HUES48 (cell line): ENCODE results near the gene DCXR.

Experiments
- H3K27ac ChIP-seq: one replicate; pipeline ENCODE4 v1.7.0; 2013; ENCODE audit warnings: low read depth, low read length, inconsistent platforms
- H3K27me3 ChIP-seq: 2 replicates; pipeline ENCODE4 v1.6.1; 2013; ENCODE audit warnings: mild to moderate bottlenecking, low read length; ENCODE audit not compliant: control insufficient read depth, insufficient read depth
- H3K36me3 ChIP-seq: 2 replicates; pipeline ENCODE4 v1.6.1; 2013; ENCODE audit warnings: low read length; ENCODE audit not compliant: control insufficient read depth, insufficient read depth
- H3K4me1 ChIP-seq: 2 replicates; pipeline ENCODE4 v1.6.1; 2013; ENCODE audit warnings: mild to moderate bottlenecking, low read length; ENCODE audit not compliant: control insufficient read depth, insufficient read depth
- H3K4me3 ChIP-seq: 2 replicates; pipeline ENCODE4 v1.5.1; 2013; ENCODE audit warnings: mild to moderate bottlenecking, low read depth, low read length
- H3K9ac ChIP-seq: 2 replicates; pipeline ENCODE4 v1.6.1; 2013; ENCODE audit warnings: mild to moderate bottlenecking, low read depth, low read length, moderate library complexity
- H3K9me3 ChIP-seq: 2 replicates; pipeline ENCODE4 v1.6.1; 2013; ENCODE audit warnings: low read length; ENCODE audit not compliant: control insufficient read depth, insufficient read depth

Gene DCXR

DNA sequence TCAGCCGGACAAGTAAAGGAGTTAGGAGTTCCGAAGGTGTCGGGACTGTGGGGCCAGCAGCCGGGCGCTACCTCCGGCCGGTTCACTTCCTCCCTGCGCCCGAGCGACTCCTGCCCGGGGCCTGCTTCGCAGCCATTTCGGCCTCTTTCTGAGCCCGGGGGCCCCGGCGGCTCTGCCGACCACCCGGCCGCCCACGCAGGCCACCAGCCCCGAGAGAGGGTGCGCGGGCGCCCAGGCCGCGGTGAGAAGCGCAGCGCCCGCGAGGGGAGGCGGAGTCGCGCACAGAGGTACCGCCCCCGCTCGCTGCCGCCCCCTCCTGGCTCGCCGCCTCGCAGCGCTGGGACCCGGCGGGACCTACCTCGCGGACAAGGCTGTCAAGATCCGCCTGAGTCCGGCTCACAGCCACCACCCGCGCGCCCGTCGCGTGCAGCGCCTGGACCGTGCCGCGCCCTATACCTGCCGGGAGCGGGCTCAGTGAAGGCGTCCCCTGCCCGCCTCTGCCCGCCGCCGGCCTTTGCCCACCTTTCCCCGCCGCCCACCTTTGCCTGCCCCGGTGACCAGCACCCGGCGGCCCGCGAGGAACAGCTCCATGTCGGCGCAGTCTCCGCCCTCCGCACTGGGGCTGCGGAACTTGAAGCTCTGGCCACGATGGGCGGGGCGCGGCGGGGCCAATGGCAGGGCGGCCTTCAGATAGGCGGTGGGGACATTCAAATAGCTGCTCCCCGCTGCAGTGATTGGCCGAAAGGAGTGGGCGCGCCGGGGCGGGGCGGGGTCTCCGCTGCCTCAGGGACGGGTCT lies at the start of gene DCXR:
Gene DCXR, minus strand, starts transcription at position 606 of the 797 bp plus-strand sequence. Its CDS starts 15 bp downstream, at position 591.
- Histone ChIP-seq H3K9me3 (no peaks in the 10 kb centered on the region), H3K27me3 (no peaks in the 10 kb centered on the region), H3K9ac (peak within 1 kb of the TSS; percentile 61; the same call in 1 of the 2 replicates), H3K36me3 (peaks cover 9% of the 10 kb centered on the region), H3K4me1 (peaks cover 18% of the 10 kb centered on the region; the same call in 1 of the 2 replicates), H3K27ac (peak within 1 kb of the TSS; percentile 86), H3K4me3 (peak within 1 kb of the TSS; percentile 68)

DNA sequence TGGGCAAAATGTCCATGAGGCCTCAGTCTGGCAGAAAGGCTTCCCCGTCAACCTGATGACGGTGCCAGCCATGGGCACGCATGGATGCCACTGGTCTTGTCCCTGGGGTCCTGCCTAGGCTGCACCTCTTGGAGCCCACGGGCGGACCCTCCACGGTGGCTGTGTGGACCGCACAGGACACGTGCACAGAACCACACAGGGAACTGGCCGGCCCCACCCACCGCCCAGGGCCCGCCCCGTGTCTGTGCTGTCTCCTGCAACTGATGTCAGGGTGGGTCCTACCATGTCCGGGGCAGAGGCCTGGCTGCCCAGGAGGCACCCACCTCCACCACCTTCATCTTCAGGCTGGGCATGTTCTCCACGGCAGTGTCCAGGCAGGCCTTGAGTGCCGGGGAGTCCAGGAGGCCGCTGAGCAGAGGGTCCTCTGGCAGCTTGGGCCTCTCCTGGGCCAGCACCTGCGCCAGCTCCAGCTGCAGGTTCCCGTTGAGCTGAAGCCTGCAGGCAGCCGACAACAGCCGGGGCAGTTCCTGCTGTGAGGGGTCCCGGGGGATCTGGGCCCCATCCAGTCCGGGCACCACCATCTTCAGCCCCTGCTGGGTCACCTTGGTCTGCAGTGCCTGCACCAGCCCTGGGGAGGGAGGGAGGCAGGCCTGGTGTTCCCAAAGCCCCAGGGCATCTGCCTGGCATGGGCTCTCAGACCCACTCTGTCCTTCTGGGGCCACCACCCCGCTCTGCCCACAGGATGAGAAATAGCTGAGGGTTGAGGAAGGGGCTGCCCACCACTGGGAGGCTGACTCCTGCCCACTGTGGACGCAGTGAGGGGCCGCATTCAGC lies 48.7 kb upstream of the DCXR start:
- Histone ChIP-seq H3K27ac (no peak overlapping the region), H3K9me3 (no peaks in the 10 kb centered on the region), H3K4me1 (no peaks in the 10 kb centered on the region), H3K4me3 (no peak overlapping the region), H3K27me3 (no peaks in the 10 kb centered on the region), H3K9ac (no peak overlapping the region), H3K36me3 (peaks cover 99% of the 10 kb centered on the region)

DNA sequence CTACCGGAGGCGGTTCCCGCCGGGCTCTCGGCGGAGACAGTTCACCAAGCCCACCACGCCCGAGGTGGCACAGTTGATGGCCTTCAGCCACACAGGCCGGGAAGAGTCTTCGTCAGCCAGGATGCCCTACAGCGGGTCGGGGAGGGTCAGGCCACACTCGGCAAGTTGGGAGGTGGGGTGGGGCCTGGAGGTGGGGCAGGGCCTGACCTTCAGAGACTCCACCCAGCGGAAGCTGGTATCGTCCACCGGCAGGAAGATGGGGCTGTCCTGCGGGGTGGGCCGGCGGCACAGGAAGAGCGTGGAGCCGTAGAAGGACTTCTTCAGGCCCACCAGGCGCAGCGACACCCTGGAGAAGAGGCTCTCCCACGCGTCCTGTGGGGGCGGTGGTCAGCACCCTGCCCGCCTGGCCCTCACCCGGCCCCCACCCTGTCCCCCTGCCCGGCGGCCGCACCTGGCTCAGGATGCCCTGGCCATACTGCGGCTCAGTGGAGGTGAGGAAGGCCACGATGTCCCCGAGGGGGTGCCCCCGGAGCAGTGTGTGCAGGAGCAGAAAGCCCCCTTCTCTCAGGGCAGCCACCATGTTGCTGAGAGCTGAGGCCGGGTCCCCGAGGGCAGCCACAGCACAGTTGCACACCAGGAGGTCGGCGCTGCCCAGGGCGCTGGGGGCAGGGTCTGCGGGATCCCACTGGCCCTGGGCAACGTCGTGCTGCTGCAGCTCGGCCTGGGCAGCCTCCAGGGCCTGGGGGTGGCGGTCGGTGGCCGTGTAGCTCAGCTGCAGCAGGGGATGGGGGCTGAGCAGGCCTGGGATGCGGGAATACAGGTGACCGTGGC lies 47.7 kb upstream of the DCXR start:
- H3K36me3 ChIP-seq = peaks cover 99% of the 10 kb centered on the region
- no peaks in the 10 kb centered on the region for H3K9me3 ChIP-seq
- no peak overlapping the region for H3K27ac ChIP-seq
- H3K4me3 ChIP-seq = no peak overlapping the region
- no peak overlapping the region for H3K9ac ChIP-seq
- H3K4me1 ChIP-seq = no peaks in the 10 kb centered on the region
- H3K27me3 ChIP-seq = no peaks in the 10 kb centered on the region

DNA sequence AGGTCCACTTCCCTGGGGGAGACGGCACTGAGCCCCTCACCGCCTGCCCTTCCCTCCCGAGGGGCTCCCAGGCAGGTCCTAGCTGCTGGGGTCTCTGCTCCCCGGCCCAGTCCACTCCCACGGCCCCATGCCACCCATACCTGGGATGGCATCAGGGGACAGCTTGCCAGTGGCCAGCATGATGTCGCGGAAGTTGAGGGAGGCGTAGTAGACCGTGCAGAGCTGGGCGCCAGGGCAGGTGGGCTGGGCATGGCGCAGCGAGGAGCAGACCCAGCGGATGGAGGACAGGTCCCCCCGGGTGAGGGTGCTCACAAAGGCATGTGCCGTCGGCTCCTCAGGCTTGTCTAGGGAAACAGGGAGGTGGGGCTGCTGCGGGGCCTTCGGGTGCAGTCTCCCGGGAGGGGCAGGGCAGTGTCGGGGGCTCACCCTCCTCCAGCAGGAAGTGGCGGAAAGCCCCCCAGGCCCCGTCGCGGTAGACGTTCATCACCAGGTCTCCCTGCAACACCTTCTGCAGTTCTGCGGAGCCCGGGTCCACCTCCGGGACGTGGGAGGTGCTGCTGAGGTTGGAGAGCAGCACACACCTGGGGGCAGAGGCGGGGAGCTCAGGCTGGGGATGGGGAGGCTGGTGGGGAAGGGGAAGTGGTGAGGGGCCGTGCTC lies 47.0 kb upstream of the DCXR start:
- no peaks in the 10 kb centered on the region for H3K4me1 ChIP-seq
- peaks cover 99% of the 10 kb centered on the region for H3K36me3 ChIP-seq
- H3K4me3 ChIP-seq = no peak overlapping the region
- no peaks in the 10 kb centered on the region for H3K27me3 ChIP-seq
- H3K9ac ChIP-seq = no peak overlapping the region
- H3K27ac ChIP-seq = no peak overlapping the region
- H3K9me3 ChIP-seq = no peaks in the 10 kb centered on the region

DNA sequence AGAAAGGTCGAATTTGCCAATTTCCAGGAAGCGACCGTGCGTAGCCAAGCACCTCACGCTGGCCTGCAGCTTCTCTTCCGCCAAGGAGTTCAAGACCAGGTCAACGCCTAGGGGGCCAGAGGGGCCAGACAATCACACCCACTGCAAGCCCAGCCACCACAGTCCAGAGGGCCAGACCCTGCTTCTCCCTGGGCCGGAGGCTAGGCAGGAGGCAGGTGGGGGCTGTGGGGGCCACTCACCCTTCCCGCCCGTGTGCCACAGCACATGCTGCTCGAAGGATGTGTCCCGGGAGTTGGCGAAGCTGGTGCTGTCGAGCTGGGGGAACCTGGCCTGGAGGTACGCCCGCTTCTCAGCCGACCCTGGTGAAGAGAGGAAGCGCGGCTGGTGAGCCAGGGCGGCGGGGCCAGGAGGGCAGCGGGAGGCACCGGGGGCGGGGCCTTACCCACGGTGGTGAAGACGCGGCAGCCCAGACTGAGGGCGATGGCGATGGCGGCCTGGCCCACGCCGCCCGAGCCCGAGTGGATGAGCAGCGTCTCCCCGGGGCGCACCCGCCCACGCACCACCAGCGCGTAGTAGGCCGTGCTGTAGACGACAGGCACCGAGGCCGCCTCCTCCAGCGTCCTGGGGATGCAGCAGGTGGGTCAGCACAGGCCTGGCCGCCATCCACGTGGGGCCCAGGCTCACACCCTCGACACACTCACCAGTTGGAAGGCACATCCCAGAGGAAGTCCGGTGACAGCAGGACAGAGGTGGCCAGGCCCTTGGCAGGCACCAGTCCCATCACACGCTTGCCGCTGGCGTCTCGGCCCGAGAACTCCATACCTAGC lies 46.2 kb upstream of the DCXR start:
- no peak overlapping the region for H3K27ac ChIP-seq
- no peaks in the 10 kb centered on the region for H3K4me1 ChIP-seq
- no peaks in the 10 kb centered on the region for H3K9me3 ChIP-seq
- H3K4me3 ChIP-seq = no peak overlapping the region
- H3K27me3 ChIP-seq = no peaks in the 10 kb centered on the region
- no peak overlapping the region for H3K9ac ChIP-seq
- H3K36me3 ChIP-seq = peaks cover 97% of the 10 kb centered on the region

DNA sequence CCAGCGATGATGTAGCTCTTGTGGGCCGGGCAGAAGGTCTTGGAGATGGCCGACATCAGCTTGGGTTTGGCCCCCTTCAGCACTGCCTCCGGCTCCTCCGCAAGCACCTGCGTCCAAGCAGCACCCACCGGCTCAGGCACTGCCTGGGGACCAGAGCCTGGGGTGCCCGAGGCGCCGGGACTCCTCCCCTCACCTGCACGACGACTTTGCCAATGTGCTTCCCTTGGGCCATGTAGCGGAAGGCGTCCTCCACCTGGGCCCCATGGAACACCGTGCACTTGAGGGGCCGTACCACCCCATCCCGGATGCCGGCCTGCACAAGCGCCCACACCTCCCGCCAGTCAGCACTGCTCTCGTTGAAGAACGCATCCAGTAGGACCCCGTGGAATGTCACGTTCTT lies 45.5 kb upstream of the DCXR start:
- H3K27ac ChIP-seq = no peak overlapping the region

DNA sequence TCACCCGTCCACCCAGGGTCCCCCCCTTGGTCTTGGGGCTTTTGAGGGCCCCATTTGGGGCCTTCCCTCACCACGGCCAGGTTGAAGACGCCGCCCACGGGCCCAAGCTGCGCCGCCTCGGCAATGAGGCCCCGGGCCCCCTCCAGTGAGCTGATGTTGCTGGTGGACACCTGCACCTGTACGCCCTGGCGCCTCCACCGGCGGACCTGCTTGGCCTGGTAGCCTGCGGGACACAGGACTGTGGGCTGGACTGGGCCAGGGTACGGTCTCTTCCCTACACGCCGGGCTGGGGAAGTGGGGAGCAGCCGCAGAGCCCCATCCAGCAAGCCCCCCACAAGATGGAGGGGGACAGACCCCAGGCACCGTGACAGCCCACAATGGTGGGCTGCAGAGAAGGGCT lies 45.0 kb upstream of the DCXR start:
- H3K9ac ChIP-seq = no peak overlapping the region
- H3K36me3 ChIP-seq = peaks cover 92% of the 10 kb centered on the region
- H3K9me3 ChIP-seq = no peaks in the 10 kb centered on the region
- H3K27me3 ChIP-seq = no peaks in the 10 kb centered on the region
- no peak overlapping the region for H3K27ac ChIP-seq
- H3K4me3 ChIP-seq = no peak overlapping the region
- no peaks in the 10 kb centered on the region for H3K4me1 ChIP-seq

More for the DNA sequence above, 45.5 kb upstream of the DCXR start:
- Histone ChIP-seq H3K4me1 (no peaks in the 10 kb centered on the region), H3K4me3 (no peak overlapping the region), H3K27me3 (no peaks in the 10 kb centered on the region), H3K36me3 (peaks cover 94% of the 10 kb centered on the region), H3K9me3 (no peaks in the 10 kb centered on the region), H3K9ac (no peak overlapping the region)

DNA sequence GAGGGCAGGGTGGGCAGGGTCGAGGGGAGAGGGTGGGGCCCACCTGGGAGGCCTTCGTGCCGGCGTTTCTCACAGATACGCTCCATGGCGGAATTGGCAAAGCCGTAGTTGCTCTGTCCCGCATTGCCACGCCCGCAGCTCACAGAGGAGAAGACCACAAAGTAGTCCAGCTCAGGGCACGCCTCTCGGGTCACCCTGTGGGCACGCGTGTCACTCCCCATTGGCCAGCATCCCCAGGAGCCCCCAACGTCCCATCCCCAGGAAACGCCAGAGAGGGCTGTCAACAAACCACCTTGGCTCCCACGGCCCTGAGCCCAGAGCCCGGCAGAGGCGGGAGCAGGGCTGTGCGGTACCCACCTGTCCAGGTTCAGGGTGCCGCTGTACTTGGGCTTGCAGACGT lies 44.5 kb upstream of the DCXR start:
- Histone ChIP-seq H3K4me3 (no peak overlapping the region), H3K27me3 (no peaks in the 10 kb centered on the region), H3K9ac (no peak overlapping the region), H3K27ac (no peak overlapping the region), H3K9me3 (no peaks in the 10 kb centered on the region), H3K36me3 (peaks cover 87% of the 10 kb centered on the region), H3K4me1 (no peaks in the 10 kb centered on the region)

DNA sequence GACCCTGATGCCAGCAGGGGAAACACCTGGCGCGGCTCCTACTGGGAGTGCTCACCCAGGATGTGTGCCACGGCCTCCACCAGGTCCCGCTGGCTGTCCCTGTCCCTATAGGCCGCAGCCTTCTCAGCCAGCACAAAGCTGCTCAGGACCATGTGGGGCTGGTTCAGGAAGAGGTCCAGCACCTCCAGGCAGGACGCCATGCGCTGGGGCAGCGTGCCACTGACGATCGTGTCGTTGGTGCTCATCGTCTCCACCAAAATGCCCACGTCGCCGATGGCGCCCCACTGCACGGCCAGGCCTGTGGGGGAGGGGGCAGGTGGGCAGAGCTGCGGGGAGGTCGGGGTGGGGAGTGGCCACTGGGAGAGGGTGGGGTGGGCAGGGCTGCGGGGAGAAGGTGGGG lies 44.0 kb upstream of the DCXR start:
- H3K4me1 ChIP-seq = no peaks in the 10 kb centered on the region
- H3K4me3 ChIP-seq = no peak overlapping the region
- H3K9ac ChIP-seq = no peak overlapping the region
- peaks cover 83% of the 10 kb centered on the region for H3K36me3 ChIP-seq
- H3K27ac ChIP-seq = no peak overlapping the region
- H3K27me3 ChIP-seq = no peaks in the 10 kb centered on the region
- no peaks in the 10 kb centered on the region for H3K9me3 ChIP-seq
